Neural progenitor cell (in vitro differentiated cells): Measurements from ENCODE around the gene OR6K3. TPM values are rescaled to one million over a fixed set of nuclear protein-coding genes. Genes with fewer than 3 reads are reported as not detected.

Experiments used
- DNase-seq: peaks from one replicate; pipeline ENCODE4 v3.0.0-alpha.2; 2016; ENCODE audit warnings: low spot score
- H2AFZ ChIP-seq: fragments of 200-600 bp; sonication (generic); replicated peaks from 2 replicates; pipeline ENCODE4 v1.6.1; 2016; ENCODE audit warnings: antibody characterized with exemption
- H3F3A ChIP-seq: fragments of 200-600 bp; sonication (generic); 2 replicates; pipeline ENCODE4 v1.6.1; 2016; ENCODE audit warnings: antibody characterized with exemption, low read depth
- H3K27ac ChIP-seq: fragments of 200-600 bp; sonication (generic); 2 replicates; pipeline ENCODE4 v1.5.1; 2016; ENCODE audit warnings: mild to moderate bottlenecking
- H3K27me3 ChIP-seq: fragments of 200-600 bp; sonication (generic); 2 replicates; pipeline ENCODE4 v1.6.1; 2016; ENCODE audit warnings: mild to moderate bottlenecking, moderate library complexity
- H3K36me3 ChIP-seq: fragments of 200-600 bp; sonication (generic); 2 replicates; pipeline ENCODE4 v1.5.1; 2016
- H3K4me1 ChIP-seq: fragments of 200-600 bp; sonication (generic); 2 replicates; pipeline ENCODE4 v1.6.1; 2016; ENCODE audit warnings: mixed run types
- H3K4me2 ChIP-seq: fragments of 200-600 bp; sonication (generic); 2 replicates; pipeline ENCODE4 v1.6.1; 2016
- H3K4me3 ChIP-seq: fragments of 200-600 bp; sonication (generic); 2 replicates; pipeline ENCODE4 v1.5.1; 2016
- H3K79me2 ChIP-seq: fragments of 200-600 bp; sonication (generic); 2 replicates; pipeline ENCODE4 v1.6.1; 2016; ENCODE audit warnings: low read depth
- H3K9ac ChIP-seq: fragments of 200-600 bp; sonication (generic); 2 replicates; pipeline ENCODE4 v1.6.1; 2016
- H3K9me3 ChIP-seq: fragments of 200-600 bp; sonication (generic); 2 replicates; pipeline ENCODE4 v1.5.1; 2016; ENCODE audit warnings: low read depth
- H4K20me1 ChIP-seq: fragments of 200-600 bp; sonication (generic); 2 replicates; pipeline ENCODE4 v1.6.1; 2016; ENCODE audit warnings: low read depth
- H3K27ac Mint-ChIP-seq: 3 replicates; pipeline ENCODE4 v1.8.0; 2021; ENCODE audit warnings: mixed read lengths
- H3K27me3 Mint-ChIP-seq: 2 replicates; pipeline ENCODE4 v1.8.0; 2022; ENCODE audit warnings: low read depth, mild to moderate bottlenecking, inconsistent platforms, moderate library complexity, mixed read lengths; ENCODE audit not compliant: insufficient read depth
- H3K36me3 Mint-ChIP-seq: 3 replicates; pipeline ENCODE4 v1.8.0; 2021; ENCODE audit warnings: mixed read lengths
- H3K4me1 Mint-ChIP-seq: 3 replicates; pipeline ENCODE4 v1.8.0; 2021; ENCODE audit warnings: mixed read lengths
- H3K4me3 Mint-ChIP-seq: 3 replicates; pipeline ENCODE4 v1.8.0; 2021; ENCODE audit warnings: mild to moderate bottlenecking, moderate library complexity, mixed read lengths
- H3K9me3 Mint-ChIP-seq: 3 replicates; pipeline ENCODE4 v1.8.0; 2020; ENCODE audit warnings: mixed read lengths
- EZH2 ChIP-seq: fragments of 200-600 bp; sonication (generic); IDR thresholded peaks from 2 replicates; pipeline ENCODE4 v1.6.1; 2017; ENCODE audit warnings: antibody characterized with exemption, mild to moderate bottlenecking, moderate library complexity
- EZH2phosphoT487 ChIP-seq: fragments of 200-600 bp; sonication (generic); IDR thresholded peaks from 2 replicates; pipeline ENCODE4 v1.6.1; 2017; ENCODE audit warnings: antibody characterized with exemption
- total RNA-seq: library from RNA; depleted of rRNA; stranded (reverse); fragments of >200 nt; gene quantifications from 2 replicates; pipeline ENCODE4 v1.2.3, GENCODE V29; 2015; ENCODE audit warnings: low replicate concordance
- TF ChIP-seq, protein P1 (sequence below): fragments of 200-600 bp; sonication (generic); IDR thresholded peaks from 2 replicates; pipeline ENCODE4 v1.5.1; 2017; ENCODE audit warnings: antibody characterized with exemption, mild to moderate bottlenecking

Gene OR6K3
- total RNA-seq, 1 donor from 2014 or later, result not detected

- H3K27me3 Mint-ChIP-seq, result peaks cover 6% of the 10 kb centered on the region
- no peak for TF ChIP-seq EZH2
- no peak for DNase-seq
- Histone ChIP-seq H3K9me3 (no peaks in the 10 kb centered on the region), H3K4me1 (no peaks in the 10 kb centered on the region), H2AFZ (no peak overlapping the region), H3K4me3 (no peak overlapping the region), H3K27me3 (no peaks in the 10 kb centered on the region), H3K36me3 (no peaks in the 10 kb centered on the region), H3F3A (no peaks in the 10 kb centered on the region), H3K27ac (no peak overlapping the region), H3K9ac (no peak overlapping the region), H3K79me2 (no peaks in the 10 kb centered on the region), H3K4me2 (no peak overlapping the region), H4K20me1 (no peaks in the 10 kb centered on the region)
- H3K4me1 Mint-ChIP-seq, result no peaks in the 10 kb centered on the region
- H3K4me3 Mint-ChIP-seq, result no peak overlapping the region
- H3K27ac Mint-ChIP-seq, result no peak overlapping the region
- no peaks in the 10 kb centered on the region for H3K9me3 Mint-ChIP-seq
- H3K36me3 Mint-ChIP-seq, result no peaks in the 10 kb centered on the region
Observed at GRCh38 chr1:158687037-158687436, 33.5 kb downstream of the OR6K3 start.

- Histone ChIP-seq H3K4me3 (no peak within 1 kb of the TSS), H3K9me3 (no peaks in the 10 kb centered on the region), H3K27me3 (no peaks in the 10 kb centered on the region), H3K9ac (no peak within 1 kb of the TSS), H3K79me2 (no peaks in the 10 kb centered on the region), H4K20me1 (no peaks in the 10 kb centered on the region), H3K4me1 (no peaks in the 10 kb centered on the region), H2AFZ (no peak within 1 kb of the TSS), H3K4me2 (no peak within 1 kb of the TSS), H3K36me3 (no peaks in the 10 kb centered on the region), H3F3A (no peaks in the 10 kb centered on the region), H3K27ac (no peak within 1 kb of the TSS)
- Mint-ChIP-seq H3K27me3 (peaks cover 5% of the 10 kb centered on the region), H3K9me3 (no peaks in the 10 kb centered on the region), H3K4me1 (no peaks in the 10 kb centered on the region), H3K4me3 (no peak within 1 kb of the TSS), H3K36me3 (no peaks in the 10 kb centered on the region), H3K27ac (no peak within 1 kb of the TSS)
- TF ChIP-seq EZH2, result no peak
- TF ChIP-seq, protein P1, sequence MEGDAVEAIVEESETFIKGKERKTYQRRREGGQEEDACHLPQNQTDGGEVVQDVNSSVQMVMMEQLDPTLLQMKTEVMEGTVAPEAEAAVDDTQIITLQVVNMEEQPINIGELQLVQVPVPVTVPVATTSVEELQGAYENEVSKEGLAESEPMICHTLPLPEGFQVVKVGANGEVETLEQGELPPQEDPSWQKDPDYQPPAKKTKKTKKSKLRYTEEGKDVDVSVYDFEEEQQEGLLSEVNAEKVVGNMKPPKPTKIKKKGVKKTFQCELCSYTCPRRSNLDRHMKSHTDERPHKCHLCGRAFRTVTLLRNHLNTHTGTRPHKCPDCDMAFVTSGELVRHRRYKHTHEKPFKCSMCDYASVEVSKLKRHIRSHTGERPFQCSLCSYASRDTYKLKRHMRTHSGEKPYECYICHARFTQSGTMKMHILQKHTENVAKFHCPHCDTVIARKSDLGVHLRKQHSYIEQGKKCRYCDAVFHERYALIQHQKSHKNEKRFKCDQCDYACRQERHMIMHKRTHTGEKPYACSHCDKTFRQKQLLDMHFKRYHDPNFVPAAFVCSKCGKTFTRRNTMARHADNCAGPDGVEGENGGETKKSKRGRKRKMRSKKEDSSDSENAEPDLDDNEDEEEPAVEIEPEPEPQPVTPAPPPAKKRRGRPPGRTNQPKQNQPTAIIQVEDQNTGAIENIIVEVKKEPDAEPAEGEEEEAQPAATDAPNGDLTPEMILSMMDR, result no peak
- TF ChIP-seq EZH2phosphoT487, result no peak
- no peak for DNase-seq
Observed at GRCh38 chr1:158686111-158687009, 34.2 kb downstream of the OR6K3 start, which contains the start of gene SPTA1. Gene SPTA1 (minus strand): TSS chr1:158686715. CDS start chr1:158686517, 198 bp downstream.

DNA sequence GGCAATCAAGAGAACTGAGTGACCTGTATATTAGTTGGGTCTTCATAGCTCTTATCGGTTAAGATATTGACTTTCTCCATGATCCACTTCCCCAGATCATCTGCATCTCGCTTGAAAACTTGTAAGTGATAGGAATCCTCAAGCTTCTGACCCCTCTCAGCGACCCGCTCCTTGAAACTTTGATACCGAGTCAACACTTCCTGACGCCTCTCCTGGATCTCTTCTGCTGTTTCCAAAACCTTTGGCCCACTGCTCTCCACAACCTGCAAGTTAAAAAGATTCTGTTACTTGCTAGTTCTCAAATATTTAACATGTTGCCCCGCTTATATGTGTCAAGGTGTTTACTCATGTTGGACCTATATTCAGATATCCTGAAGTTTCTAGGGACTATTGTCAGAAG is 35.4 kb downstream of the OR6K3 start:
- no peak for DNase-seq
- H3K27me3 Mint-ChIP-seq, result peaks cover 3% of the 10 kb centered on the region
- H3K36me3 Mint-ChIP-seq, result no peaks in the 10 kb centered on the region
- Histone ChIP-seq H3K9me3 (no peaks in the 10 kb centered on the region), H3K4me1 (no peaks in the 10 kb centered on the region), H2AFZ (no peak overlapping the region), H3K4me2 (no peak overlapping the region), H3K27ac (no peak overlapping the region), H3K36me3 (no peaks in the 10 kb centered on the region), H3K9ac (no peak overlapping the region), H3K4me3 (no peak overlapping the region), H3F3A (no peaks in the 10 kb centered on the region), H3K79me2 (no peaks in the 10 kb centered on the region), H3K27me3 (no peaks in the 10 kb centered on the region), H4K20me1 (no peaks in the 10 kb centered on the region)
- H3K27ac Mint-ChIP-seq, result no peak overlapping the region
- no peak overlapping the region for H3K4me3 Mint-ChIP-seq
- TF ChIP-seq, protein P1, result no peak
- no peaks in the 10 kb centered on the region for H3K9me3 Mint-ChIP-seq
- H3K4me1 Mint-ChIP-seq, result no peaks in the 10 kb centered on the region

- no peaks in the 10 kb centered on the region for H3K36me3 ChIP-seq
- H3K4me3 ChIP-seq, result no peak overlapping the region
- H3K79me2 ChIP-seq, result no peaks in the 10 kb centered on the region
- TF ChIP-seq EZH2phosphoT487 (no peak), EZH2 (no peak)
- TF ChIP-seq, protein P1, result no peak
- no peaks in the 10 kb centered on the region for H3K27me3 ChIP-seq
- Mint-ChIP-seq H3K27ac (no peak overlapping the region), H3K27me3 (no peaks in the 10 kb centered on the region), H3K4me3 (no peak overlapping the region), H3K9me3 (no peaks in the 10 kb centered on the region), H3K36me3 (no peaks in the 10 kb centered on the region), H3K4me1 (no peaks in the 10 kb centered on the region)
- no peak overlapping the region for H3K9ac ChIP-seq
- no peaks in the 10 kb centered on the region for H3K9me3 ChIP-seq
- H2AFZ ChIP-seq, result no peak overlapping the region
- H3F3A ChIP-seq, result no peaks in the 10 kb centered on the region
- DNase-seq, result no peak
- no peaks in the 10 kb centered on the region for H4K20me1 ChIP-seq
- no peak overlapping the region for H3K4me2 ChIP-seq
- H3K27ac ChIP-seq, result no peak overlapping the region
- H3K4me1 ChIP-seq, result no peaks in the 10 kb centered on the region
Observed at GRCh38 chr1:158681606-158682005, 38.9 kb downstream of the OR6K3 start.
